Choroid plexus epithelial cell (primary cell): ENCODE results near the gene SMPDL3B.

Source experiments
- DNase-seq: peaks from one replicate; pipeline ENCODE4 v3.0.0-alpha.2; 2010; ENCODE audit warnings: low read depth
- H3K4me3 ChIP-seq: 2 replicates; pipeline ENCODE4 v1.5.1; 2011; ENCODE audit warnings: low read depth, mild to moderate bottlenecking, control low read depth, low read length, moderate library complexity
- TF ChIP-seq, protein P1 (sequence below): conservative IDR thresholded peaks from 2 replicates; pipeline ENCODE4 v1.5.1; 2011; ENCODE audit warnings: low read depth, mild to moderate bottlenecking, control low read depth, inconsistent platforms, low read length, moderate library complexity

Gene SMPDL3B

GRCh38 chr1:27940297-27940696 is 5.5 kb downstream of the SMPDL3B start:
- DNase-seq, result peak; percentile 54
- TF ChIP-seq, protein P1, sequence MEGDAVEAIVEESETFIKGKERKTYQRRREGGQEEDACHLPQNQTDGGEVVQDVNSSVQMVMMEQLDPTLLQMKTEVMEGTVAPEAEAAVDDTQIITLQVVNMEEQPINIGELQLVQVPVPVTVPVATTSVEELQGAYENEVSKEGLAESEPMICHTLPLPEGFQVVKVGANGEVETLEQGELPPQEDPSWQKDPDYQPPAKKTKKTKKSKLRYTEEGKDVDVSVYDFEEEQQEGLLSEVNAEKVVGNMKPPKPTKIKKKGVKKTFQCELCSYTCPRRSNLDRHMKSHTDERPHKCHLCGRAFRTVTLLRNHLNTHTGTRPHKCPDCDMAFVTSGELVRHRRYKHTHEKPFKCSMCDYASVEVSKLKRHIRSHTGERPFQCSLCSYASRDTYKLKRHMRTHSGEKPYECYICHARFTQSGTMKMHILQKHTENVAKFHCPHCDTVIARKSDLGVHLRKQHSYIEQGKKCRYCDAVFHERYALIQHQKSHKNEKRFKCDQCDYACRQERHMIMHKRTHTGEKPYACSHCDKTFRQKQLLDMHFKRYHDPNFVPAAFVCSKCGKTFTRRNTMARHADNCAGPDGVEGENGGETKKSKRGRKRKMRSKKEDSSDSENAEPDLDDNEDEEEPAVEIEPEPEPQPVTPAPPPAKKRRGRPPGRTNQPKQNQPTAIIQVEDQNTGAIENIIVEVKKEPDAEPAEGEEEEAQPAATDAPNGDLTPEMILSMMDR, result peak; percentile 59
- H3K4me3 ChIP-seq, result no peak overlapping the region

DNA sequence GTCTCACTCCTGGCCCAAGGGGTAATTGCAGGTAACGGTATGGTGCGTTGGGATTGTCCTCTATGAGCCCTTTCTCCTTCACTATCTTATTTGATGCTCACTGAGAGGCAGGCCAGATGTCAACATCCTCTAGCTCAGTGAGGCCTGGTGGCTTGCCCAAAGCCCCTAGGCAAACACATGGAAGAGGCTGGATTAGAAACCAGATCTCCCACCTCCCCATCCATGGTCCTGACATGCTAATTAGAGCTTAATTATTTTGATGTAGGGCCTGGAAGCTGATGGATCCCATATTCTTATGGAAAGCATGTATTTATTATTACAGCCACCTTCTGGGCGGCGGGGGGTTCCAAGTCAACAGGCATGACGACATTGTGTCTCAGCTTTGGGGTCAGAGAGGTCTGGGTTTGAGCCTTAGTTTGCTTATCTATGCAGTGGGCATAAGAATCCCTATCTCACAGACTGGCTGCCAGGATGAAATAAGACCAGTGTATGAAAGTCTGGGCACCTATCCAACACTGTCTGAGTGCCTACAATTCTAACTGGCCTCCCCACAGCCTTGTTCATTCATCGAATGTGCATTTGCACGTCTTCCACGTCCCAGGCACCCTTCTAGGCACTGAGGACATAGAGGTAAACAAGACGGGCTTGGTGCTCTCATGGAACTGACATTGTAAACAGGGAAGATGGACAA is 6.2 kb downstream of the SMPDL3B start:
- TF ChIP-seq, protein P1, result no peak
- DNase-seq, result no peak
- no peak overlapping the region for H3K4me3 ChIP-seq

DNA sequence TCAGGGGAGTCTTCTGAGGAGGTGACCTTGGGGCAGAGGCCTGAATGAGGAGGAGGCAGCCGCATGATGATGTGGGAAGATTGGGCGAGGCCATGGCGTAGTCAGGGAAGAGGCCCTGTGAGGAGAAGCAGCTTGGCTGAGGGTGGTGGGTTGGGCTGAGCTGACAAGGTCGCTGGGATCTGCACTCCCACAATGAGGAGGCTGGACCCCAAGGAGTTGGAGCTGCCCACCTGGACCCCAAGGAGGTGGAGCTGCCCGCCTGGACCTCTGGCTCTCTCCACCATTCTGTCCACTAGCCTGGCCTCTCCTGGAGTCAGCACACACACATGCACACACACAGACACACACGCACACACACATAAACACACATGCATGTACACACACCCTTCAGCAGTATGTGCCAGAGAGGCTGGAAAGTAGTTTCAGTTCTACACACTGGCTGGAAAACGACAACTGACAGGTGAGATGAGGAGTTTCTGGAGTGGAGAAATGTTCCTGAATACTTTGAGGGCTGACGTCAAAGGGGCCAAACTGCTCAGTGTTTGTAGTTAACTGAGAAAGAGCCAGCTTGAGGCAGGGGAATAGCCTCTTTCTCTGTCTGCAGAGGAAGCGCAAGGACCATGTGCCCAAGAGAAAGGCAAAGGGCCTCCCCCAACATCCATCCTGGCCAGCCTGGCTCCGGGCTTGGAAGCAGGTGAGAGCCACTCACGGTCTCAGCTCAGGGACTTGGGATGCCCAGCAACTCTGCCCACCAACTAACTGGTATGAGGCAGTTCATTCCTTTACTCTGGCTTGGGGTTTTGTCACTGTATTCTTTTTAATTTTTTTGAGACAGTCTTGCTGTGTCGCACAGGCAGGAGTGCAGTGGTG is 7.1 kb downstream of the SMPDL3B start:
- no peak overlapping the region for H3K4me3 ChIP-seq
- DNase-seq, result no peak
- TF ChIP-seq, protein P1, result no peak

GRCh38 chr1:27945020-27945419 is 10.2 kb downstream of the SMPDL3B start:
- TF ChIP-seq, protein P1, result no peak
- no peak for DNase-seq
- H3K4me3 ChIP-seq, result no peak overlapping the region

- DNase-seq, result no peak
- TF ChIP-seq, protein P1, result no peak
- H3K4me3 ChIP-seq, result no peak overlapping the region
Measured at GRCh38 chr1:27949027-27949426, 14.2 kb downstream of the SMPDL3B start.

- TF ChIP-seq, protein P1, result no peak
- no peak for DNase-seq
- H3K4me3 ChIP-seq, result no peak overlapping the region
Measured at GRCh38 chr1:27951396-27951795, 16.6 kb downstream of the SMPDL3B start.

DNA sequence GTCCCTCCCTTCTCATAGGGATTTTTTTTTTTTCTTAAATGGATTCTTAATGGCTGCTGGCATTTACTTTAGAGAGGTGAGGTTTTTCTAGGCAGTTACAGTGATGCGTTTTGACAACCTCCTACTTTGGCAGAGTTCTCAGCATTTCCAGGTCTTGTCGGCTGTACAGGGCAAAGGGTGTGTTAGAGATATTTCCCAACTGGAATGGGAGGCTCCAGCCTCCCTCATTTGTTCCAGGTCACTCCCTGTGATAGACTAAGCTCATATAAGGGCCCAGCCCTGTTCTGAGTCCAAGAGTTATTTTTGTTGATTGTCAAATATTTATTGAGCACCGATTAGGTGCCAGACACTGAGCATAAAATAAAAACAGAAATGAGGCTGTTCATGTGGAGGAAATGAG is 17.3 kb downstream of the SMPDL3B start:
- no peak overlapping the region for H3K4me3 ChIP-seq
- TF ChIP-seq, protein P1, result no peak
- no peak for DNase-seq
